Epithelial cell of esophagus (primary cell): ENCODE results near the gene FGF11.
"Not testable (repeated sequence)": the region's sequence is repeated elsewhere in the genome, so short reads cannot be mapped to it uniquely, and the experiment has no call there.

Experiments used
- DNase-seq: peaks from one replicate; pipeline ENCODE4 v3.0.0; 2010; ENCODE audit warnings: low read depth
- H3K4me3 ChIP-seq: 2 replicates; pipeline ENCODE4 v1.5.1; 2011; ENCODE audit warnings: mild to moderate bottlenecking, low read length, control low read depth
- TF ChIP-seq, protein P1 (sequence below): IDR thresholded peaks from 2 replicates; pipeline ENCODE4 v1.5.1; 2011; ENCODE audit warnings: low read depth, mild to moderate bottlenecking, low read length, control low read depth, inconsistent platforms; ENCODE audit not compliant: insufficient read depth; ENCODE audit errors: missing control alignments

FGF11 gene

DNA sequence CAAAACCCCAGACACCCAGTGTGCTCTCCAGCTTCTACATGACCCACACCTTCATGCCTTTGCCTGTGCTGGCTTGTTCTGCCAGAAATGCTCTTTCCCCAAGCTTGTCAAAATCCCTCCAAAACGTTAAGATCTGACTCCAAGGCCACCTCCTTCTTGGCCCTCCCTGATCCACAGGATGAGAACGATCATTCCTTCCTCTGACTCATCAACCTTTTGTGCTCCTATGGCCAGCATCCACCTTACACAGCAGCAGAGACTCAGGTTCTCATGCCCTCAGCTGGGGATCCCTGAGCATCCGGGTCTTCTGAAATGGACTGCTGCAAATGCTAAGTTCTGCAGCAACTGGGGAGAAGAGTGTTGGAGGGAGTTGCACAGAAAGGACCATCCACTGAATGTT, 37.2 kb downstream of the FGF11 start:
- peak overlapping the region; percentile 94 for H3K4me3 ChIP-seq
- DNase-seq, result peak; percentile 93
- TF ChIP-seq, protein P1, sequence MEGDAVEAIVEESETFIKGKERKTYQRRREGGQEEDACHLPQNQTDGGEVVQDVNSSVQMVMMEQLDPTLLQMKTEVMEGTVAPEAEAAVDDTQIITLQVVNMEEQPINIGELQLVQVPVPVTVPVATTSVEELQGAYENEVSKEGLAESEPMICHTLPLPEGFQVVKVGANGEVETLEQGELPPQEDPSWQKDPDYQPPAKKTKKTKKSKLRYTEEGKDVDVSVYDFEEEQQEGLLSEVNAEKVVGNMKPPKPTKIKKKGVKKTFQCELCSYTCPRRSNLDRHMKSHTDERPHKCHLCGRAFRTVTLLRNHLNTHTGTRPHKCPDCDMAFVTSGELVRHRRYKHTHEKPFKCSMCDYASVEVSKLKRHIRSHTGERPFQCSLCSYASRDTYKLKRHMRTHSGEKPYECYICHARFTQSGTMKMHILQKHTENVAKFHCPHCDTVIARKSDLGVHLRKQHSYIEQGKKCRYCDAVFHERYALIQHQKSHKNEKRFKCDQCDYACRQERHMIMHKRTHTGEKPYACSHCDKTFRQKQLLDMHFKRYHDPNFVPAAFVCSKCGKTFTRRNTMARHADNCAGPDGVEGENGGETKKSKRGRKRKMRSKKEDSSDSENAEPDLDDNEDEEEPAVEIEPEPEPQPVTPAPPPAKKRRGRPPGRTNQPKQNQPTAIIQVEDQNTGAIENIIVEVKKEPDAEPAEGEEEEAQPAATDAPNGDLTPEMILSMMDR, result no peak

- DNase-seq, result no peak
- TF ChIP-seq, protein P1, result no peak
- peak overlapping the region; percentile 94 for H3K4me3 ChIP-seq
These were observed 37.6 kb downstream of the FGF11 start for GRCh38 chr17:7476951-7477350.

GRCh38 chr17:7477392-7478275, 38.3 kb downstream of the FGF11 start:
- TF ChIP-seq, protein P1, result no peak
- peak; percentile 76 for DNase-seq
- peak overlapping the region; percentile 94 for H3K4me3 ChIP-seq

DNA sequence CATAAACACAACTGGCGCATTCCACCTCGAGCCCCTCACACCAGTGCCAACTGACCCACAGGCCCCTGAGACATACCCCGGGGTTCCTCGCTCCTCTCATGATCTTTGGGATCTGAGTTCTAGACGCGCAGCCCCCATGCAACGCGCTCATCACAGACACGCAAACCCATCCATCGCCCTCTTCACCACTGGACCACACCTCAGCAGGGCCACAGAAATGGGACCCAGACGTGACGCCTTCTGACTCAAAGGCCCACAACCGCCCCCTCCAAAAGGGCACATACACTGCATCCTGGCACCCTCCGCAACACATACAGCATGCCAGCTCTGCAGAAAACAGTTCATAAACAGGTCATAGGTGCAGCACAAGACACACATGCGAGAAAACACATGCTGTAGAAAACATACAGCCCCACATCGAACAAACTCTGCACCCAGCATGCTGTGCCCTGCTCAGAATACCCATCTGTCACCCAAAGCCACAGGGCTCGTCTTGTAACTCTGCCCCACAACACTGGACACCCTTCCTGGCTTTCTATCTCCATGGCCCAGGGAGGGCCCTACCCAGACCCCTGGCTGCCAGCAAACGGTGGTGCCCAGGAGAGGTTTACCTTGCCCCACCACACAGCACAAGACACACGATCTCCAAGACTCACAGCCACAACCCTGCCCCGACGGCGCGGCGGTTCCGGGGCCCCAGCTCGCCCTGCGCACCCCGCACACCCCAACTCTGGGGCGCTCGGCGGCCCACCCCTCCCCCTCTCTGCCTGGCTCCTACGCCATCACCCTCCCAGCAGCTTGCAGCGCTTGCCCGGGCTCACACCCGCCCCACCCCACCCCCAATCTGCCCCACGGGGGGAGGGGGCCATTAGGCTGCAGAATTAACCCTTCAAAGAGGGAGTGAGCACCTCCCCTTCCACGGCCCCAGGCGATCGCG, 39.2 kb downstream of the FGF11 start:
- peak overlapping the region; percentile 94 for H3K4me3 ChIP-seq
- peak; percentile 27 for DNase-seq
- TF ChIP-seq, protein P1, result no peak

DNA sequence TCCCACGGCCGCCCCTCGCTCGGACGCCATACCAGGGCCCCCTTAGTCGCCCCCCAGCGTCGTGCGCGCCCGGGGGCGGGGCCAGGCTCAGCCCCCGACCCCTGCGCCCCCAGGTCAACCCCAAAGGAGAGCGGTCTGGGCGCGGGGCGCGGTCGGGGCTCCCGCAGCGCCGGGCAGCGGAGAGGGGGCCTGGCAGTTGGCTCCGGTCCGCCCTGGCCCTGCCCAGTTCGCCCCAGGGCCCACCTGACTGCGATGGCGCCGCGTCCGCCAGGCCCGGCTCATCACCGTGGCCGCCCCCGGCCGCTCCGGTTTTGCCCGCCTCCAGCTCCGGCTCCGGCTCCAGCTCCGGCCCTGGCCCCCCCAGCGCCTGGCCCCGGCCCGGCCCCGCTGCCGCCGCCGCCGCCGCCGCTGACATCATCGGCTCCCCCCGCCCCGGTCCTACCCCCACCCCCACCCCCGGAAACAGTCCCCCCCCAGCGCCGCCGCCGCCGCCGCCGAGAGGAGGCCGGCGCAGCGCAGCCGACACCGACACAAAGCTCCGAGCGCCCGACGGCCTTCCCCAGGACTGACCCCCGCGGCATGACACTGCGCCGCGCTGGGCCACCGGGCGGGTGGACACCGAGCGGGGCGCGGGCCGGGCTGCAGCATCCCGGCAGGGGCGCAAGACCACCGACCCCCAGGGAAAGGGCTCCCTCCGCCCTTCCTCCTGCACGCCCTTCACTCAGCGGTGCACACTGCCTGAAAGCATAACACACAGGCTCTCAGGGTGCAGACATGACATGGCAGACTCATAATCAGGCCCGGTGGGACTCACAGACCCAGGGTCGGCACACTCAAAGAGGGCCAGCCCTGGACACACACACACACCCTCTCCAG, 40.1 kb downstream of the FGF11 start, which contains the start of gene ZBTB4:
TSS of gene ZBTB4 (minus strand) at position 419 of the 876 bp plus-strand sequence. CDS start 12,830 bp downstream, outside the sequence.
- DNase-seq, result peak; percentile 43
- TF ChIP-seq, protein P1, result no peak
- peak within 1 kb of the TSS; percentile 94 for H3K4me3 ChIP-seq

- TF ChIP-seq, protein P1, result no peak
- DNase-seq, result no peak
- peak overlapping the region; percentile 55 for H3K4me3 ChIP-seq
These were observed 40.7 kb downstream of the FGF11 start for GRCh38 chr17:7480089-7480384.

DNA sequence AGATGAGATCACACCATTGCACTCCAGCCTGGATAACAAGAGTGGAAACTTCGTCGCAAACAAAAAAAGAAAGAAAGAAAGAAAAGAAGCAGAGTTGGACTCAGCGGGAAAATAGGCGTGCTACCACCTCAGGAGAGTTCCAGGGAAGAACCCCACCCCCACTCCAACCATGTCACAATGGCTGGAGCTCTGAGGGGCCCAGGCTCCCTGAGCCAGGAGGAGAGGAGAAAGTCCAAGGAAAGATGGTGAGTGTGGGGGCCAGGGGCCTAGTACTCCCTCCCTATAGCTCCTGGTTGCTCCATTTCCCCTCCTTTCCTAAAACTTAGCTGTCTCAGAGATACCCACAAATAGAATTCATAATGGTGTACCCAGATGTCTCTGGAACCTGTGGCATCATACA, 42.0 kb downstream of the FGF11 start, which contains the start of gene SLC35G6:
TSS of gene SLC35G6 (plus strand) at position 172 of the 400 bp plus-strand sequence. CDS start at position 243, 71 bp downstream.
- not testable (repeated sequence) for H3K4me3 ChIP-seq, DNase-seq

- not testable (repeated sequence) for DNase-seq, H3K4me3 ChIP-seq
These were observed 42.8 kb downstream of the FGF11 start for GRCh38 chr17:7481842-7482741.

GRCh38 chr17:7482742-7483088, 43.4 kb downstream of the FGF11 start:
- DNase-seq, result not testable (repeated sequence)
- peak overlapping the region; percentile 92 for H3K4me3 ChIP-seq
